ENCODE results near the gene HTR2B. TPM values are rescaled to one million over a fixed set of nuclear protein-coding genes. Genes with fewer than 3 reads are reported as not detected.

Gene HTR2B
- total RNA-seq, 4 donors from 2014 or later: 0.09 TPM; not detected in 3

DNA sequence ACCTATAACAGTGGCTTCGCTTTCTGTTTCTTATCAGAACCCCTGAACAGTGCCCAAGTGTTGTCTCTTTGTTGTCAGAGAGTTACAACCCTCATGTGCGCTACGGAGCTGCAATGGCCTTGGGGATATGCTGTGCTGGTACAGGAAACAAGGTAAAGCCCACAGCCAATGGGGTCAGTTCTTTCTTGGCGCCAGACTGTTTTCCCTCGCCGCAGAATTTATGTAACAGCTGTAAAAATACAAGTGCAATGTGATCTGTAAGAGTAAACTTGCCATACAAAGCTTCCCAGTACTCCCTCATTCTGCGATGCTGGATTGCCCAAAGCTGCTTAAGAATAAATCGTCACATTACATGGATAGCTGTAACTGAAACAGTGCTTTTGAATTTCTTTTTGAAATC, 13.9 kb upstream of the HTR2B start:
- TF ChIP-seq, protein P1, sequence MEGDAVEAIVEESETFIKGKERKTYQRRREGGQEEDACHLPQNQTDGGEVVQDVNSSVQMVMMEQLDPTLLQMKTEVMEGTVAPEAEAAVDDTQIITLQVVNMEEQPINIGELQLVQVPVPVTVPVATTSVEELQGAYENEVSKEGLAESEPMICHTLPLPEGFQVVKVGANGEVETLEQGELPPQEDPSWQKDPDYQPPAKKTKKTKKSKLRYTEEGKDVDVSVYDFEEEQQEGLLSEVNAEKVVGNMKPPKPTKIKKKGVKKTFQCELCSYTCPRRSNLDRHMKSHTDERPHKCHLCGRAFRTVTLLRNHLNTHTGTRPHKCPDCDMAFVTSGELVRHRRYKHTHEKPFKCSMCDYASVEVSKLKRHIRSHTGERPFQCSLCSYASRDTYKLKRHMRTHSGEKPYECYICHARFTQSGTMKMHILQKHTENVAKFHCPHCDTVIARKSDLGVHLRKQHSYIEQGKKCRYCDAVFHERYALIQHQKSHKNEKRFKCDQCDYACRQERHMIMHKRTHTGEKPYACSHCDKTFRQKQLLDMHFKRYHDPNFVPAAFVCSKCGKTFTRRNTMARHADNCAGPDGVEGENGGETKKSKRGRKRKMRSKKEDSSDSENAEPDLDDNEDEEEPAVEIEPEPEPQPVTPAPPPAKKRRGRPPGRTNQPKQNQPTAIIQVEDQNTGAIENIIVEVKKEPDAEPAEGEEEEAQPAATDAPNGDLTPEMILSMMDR (IDR thresholded peaks at IDR 0.05 in 4 of 5, conservative IDR thresholded peaks at IDR 0.05 in 1 of 5): no peak
- TF ChIP-seq POLR2A (IDR thresholded peaks at IDR 0.05): no peak
- Histone ChIP-seq H3K27me3 (no peaks in the 10 kb centered on the region), H3K9me3 (no peaks in the 10 kb centered on the region), H3K27ac (no peak overlapping the region), H3K36me3 (peaks cover 0 to 11% of the 10 kb centered on the region in 2 donors), H3K4me1 (peaks cover 6 to 17% of the 10 kb centered on the region in 2 donors), H3K4me3 (no peak overlapping the region)
- ATAC-seq: no peak
- in situ Hi-C loops (cut with MboI; ENCODE audit: low sequenced_read_pairs in 4 of 4): no loop called here
- no peak for DNase-seq
- intact Hi-C loops (cut with DNase I; ENCODE audit: low total_unique reads): no loop called here

DNA sequence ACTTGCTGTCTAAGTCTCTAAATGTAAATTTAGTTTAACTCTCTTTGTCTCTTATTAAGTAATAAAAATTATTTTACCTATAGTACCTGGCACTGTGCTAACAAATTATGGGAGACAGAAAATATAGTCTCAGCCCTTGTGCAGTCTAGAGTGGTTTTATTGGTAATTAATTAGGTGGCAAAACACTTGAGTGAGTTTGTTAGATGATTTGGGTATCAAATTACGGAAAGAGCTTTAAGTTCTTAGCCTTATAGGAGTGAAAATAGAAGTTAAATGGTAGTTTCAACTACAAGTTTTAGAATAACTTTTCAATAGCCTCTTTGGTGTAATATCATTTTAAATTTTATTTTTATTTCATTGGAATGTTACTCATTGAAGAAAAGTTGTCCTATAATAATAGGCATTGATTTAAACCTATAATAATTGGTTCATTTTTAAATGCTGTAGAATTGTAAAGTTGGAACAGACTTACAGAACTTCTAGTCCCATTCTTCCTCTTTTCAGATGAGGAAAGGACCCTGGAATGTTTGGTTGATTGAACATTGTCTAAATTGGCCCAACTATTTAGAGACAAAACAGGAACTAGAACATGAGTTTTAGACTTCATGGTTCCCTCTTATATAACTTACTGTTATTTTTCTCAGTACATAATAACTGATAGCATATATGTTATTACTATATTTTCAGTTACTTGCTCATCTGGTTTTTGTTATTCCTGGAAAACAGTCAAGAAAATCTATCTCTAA, 10.2 kb upstream of the HTR2B start:
- H3K36me3 ChIP-seq: no peaks in the 10 kb centered on the region
- intact Hi-C loops (cut with DNase I; ENCODE audit: low total_unique reads): no loop called here
- H3K27me3 ChIP-seq: no peaks in the 10 kb centered on the region
- in situ Hi-C loops (cut with MboI; ENCODE audit: low sequenced_read_pairs in 4 of 4): no loop called here
- no peaks in the 10 kb centered on the region for H3K9me3 ChIP-seq
- H3K4me3 ChIP-seq: no peak overlapping the region
- ATAC-seq: no peak
- H3K27ac ChIP-seq: no peak overlapping the region
- H3K4me1 ChIP-seq: peaks cover 24 to 44% of the 10 kb centered on the region in 2 donors
- TF ChIP-seq, protein P1 (IDR thresholded peaks at IDR 0.05 in 4 of 5, conservative IDR thresholded peaks at IDR 0.05 in 1 of 5): no peak
- TF ChIP-seq POLR2A (IDR thresholded peaks at IDR 0.05): no peak
- DNase-seq: no peak

DNA sequence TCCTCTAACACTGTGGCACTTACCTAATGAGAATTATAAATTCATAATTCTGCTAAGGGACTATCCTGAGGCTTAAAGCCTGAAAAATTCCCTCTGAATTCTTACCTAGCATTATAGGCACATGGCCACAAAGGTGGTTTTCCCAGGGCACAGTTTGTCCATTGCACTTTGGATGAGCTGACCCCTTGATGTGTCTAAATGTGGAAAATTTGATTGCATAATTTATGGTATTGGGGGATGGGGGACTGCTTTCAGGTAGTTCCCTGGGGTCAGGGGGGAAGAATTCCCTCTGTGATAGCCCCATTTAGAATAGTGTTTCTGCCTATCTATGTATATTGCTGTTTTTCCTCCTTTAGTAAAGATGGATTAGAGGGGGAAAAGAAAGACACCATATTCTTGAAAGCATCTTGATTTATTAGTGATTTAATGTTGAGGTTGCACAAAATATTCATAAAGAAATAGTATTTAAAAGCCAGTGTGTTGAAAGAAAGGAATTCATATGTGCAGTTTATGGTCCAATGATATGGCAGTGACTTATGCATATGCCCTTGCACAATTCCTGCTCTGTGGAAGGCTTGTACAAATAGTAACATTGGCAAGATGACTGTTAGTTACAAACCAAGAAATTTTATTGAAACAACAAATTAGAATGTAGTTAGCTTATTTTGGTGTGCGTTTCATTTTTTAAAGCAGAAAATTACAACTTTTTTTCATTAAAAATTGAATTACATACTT, 8.7 kb upstream of the HTR2B start:
- ATAC-seq: no peak
- Histone ChIP-seq H3K9me3 (no peaks in the 10 kb centered on the region), H3K4me3 (no peak overlapping the region), H3K27ac (no peak overlapping the region), H3K36me3 (no peaks in the 10 kb centered on the region), H3K4me1 (peaks cover 21 to 42% of the 10 kb centered on the region in 2 donors), H3K27me3 (no peaks in the 10 kb centered on the region)
- in situ Hi-C loops (cut with MboI; ENCODE audit: low sequenced_read_pairs in 4 of 4) (no loop called here), intact Hi-C loops (cut with DNase I; ENCODE audit: low total_unique reads) (no loop called here)
- no peak for DNase-seq
- TF ChIP-seq, protein P1 (IDR thresholded peaks at IDR 0.05 in 4 of 5, conservative IDR thresholded peaks at IDR 0.05 in 1 of 5): no peak
- TF ChIP-seq POLR2A (IDR thresholded peaks at IDR 0.05): no peak

DNA sequence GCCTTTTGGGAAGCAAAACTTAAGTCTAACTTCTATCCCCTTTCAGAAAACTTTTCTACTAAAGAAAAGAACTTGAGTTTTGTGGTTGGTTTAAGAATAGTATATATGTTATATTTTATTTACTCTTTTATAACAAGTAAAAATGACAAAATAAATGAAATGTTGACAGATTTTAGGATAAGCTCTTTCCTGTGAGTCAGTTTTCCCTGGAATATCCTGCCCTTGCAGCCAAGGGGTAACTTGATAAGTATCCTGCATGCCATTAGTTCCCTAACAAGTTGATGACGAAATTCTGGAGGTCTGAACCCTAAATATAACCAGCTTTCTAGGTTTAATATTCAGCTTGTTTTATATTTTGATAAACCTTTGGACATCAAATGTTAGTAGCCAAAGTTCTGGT, 7.3 kb upstream of the HTR2B start:
- Histone ChIP-seq H3K27ac (no peak overlapping the region), H3K4me1 (peaks cover 17 to 34% of the 10 kb centered on the region in 2 donors), H3K9me3 (no peaks in the 10 kb centered on the region), H3K4me3 (no peak overlapping the region), H3K27me3 (no peaks in the 10 kb centered on the region), H3K36me3 (no peaks in the 10 kb centered on the region)
- intact Hi-C loops (cut with DNase I; ENCODE audit: low total_unique reads): no loop called here
- in situ Hi-C loops (cut with MboI; ENCODE audit: low sequenced_read_pairs in 4 of 4): no loop called here
- DNase-seq (no peak), ATAC-seq (peak in 1 of 2 donors; percentile 50)
- TF ChIP-seq POLR2A (IDR thresholded peaks at IDR 0.05): no peak
- TF ChIP-seq, protein P1 (IDR thresholded peaks at IDR 0.05 in 4 of 5, conservative IDR thresholded peaks at IDR 0.05 in 1 of 5): no peak

Measured in gastrocnemius medialis (tissue), 4 donors.